ENCODE results near the gene PRPH2. TPM values are rescaled to one million over a fixed set of nuclear protein-coding genes. Genes with fewer than 3 reads are reported as not detected.
A peak's percentile ranks its signal among the peaks of the same experiment; 100 is the strongest.
"Not testable (repeated sequence)": the region's sequence is repeated elsewhere in the genome, so short reads cannot be mapped to it uniquely, and the experiment has no call there.

PRPH2 gene
- total RNA-seq, 4 donors from 2014 or later: 0.67 to 9.9 (median 1.3) TPM; not detected in 1

DNA sequence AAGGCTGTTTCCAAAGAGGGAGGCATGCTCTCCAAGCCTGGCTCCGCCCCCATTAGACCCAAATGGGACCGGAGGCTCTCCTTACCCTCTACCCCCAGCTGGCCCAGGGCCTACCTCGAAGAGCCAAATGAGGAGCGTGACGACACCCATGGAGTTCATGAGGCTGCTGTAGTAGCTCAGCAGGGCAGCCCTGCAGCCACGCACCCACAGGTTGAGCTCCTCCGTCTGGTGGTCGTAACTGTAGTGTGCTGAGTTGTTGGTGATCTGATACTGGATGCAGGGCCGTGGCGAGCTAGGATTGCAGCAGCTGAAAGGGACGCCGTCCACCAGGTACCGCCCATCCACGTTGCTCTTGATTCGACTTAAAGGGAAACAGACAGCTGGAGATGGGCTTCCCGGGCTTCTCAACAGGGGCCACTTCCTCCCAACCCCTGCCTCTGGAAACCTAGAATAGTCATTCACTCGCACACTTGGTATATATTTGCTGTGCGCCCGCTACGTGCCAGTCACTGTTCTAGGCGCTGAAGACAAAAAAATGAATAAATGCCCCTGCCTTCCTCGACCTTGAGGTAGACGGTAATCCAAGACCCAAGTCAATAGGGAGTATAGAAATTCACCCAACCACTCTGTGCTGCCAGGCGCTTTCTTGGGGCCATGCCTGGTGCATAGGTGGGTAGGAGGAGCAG lies 18.0 kb downstream of the PRPH2 start:
- H3K4me3 ChIP-seq: no peak overlapping the region
- no peaks in the 10 kb centered on the region for H3K27me3 ChIP-seq
- DNase-seq: peak in 1 of 3 donors; percentile 45
- no peaks in the 10 kb centered on the region for H3K4me1 ChIP-seq
- H3K9me3 ChIP-seq: no peaks in the 10 kb centered on the region
- H3K27ac ChIP-seq: no peak overlapping the region
- TF ChIP-seq, protein P1, sequence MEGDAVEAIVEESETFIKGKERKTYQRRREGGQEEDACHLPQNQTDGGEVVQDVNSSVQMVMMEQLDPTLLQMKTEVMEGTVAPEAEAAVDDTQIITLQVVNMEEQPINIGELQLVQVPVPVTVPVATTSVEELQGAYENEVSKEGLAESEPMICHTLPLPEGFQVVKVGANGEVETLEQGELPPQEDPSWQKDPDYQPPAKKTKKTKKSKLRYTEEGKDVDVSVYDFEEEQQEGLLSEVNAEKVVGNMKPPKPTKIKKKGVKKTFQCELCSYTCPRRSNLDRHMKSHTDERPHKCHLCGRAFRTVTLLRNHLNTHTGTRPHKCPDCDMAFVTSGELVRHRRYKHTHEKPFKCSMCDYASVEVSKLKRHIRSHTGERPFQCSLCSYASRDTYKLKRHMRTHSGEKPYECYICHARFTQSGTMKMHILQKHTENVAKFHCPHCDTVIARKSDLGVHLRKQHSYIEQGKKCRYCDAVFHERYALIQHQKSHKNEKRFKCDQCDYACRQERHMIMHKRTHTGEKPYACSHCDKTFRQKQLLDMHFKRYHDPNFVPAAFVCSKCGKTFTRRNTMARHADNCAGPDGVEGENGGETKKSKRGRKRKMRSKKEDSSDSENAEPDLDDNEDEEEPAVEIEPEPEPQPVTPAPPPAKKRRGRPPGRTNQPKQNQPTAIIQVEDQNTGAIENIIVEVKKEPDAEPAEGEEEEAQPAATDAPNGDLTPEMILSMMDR (IDR thresholded peaks at IDR 0.05): no peak
- no peak for TF ChIP-seq POLR2A (IDR thresholded peaks at IDR 0.05)
- no peaks in the 10 kb centered on the region for H3K36me3 ChIP-seq

DNA sequence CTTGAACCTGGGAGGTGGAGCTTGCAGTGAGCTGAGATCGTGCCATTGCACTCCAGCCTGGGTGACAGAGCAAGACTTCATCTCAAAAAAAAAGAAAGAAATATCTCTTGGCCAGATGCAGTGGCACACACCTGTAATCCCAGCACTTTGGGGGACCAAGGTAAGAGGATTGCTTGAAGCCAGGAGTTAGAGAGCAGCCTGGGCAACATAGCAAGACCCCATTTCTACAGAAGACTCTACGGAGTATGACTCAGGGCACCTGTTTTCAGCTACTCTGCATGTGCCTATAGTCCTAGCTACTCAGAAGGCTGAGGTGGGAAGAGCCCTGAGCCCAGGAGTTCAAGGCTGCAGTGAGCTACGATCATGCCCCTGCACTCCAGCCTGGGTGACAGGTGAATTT lies 19.6 kb downstream of the PRPH2 start:
- not testable (repeated sequence) for H3K36me3 ChIP-seq, H3K4me3 ChIP-seq, H3K4me1 ChIP-seq, H3K27ac ChIP-seq, H3K9me3 ChIP-seq, H3K27me3 ChIP-seq, DNase-seq

DNA sequence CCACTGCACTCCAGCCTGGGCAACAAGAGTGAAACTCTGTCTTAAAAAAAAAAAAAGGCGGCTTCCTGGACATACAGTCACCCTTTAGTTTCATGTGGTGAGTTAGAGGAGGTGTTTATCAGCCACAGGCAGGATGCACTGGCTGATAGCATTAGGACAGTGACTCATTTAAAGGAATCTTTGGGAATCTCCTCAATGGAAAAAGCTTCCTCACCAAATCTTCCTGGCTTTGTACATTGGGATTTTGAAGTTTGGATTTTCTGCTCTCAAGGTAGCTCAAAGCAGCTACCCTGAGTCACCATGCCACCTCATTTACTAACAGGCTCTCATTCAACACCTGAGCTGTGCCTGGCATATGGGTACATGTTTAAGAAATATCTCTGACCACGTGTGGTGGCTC lies 20.2 kb downstream of the PRPH2 start:
- no peaks in the 10 kb centered on the region for H3K4me1 ChIP-seq
- H3K9me3 ChIP-seq: no peaks in the 10 kb centered on the region
- no peak overlapping the region for H3K27ac ChIP-seq
- no peak for DNase-seq
- H3K27me3 ChIP-seq: no peaks in the 10 kb centered on the region
- H3K4me3 ChIP-seq: no peak overlapping the region
- no peaks in the 10 kb centered on the region for H3K36me3 ChIP-seq
- TF ChIP-seq, protein P1 (IDR thresholded peaks at IDR 0.05): no peak
- TF ChIP-seq POLR2A (IDR thresholded peaks at IDR 0.05): no peak

DNA sequence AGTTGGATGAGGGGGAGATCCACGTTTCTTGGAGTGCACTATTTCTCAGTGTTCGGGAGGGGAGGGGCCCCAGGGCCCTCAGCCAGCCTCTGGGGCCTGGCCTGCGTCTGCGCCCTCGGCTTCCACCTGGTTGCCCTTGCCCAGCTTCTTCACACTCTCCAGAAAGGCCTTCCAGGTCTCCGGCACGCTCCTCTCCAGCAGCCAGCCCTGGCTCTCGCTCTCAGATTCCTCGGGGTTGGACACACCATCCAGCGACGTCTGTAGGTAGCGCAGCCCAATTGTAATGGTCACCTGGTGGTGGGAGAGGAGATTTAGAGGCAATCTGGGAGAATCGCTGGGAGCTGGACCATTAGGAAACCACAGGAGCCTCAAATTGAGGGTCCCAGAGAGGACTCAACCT lies 24.2 kb downstream of the PRPH2 start:
- no peak overlapping the region for H3K4me3 ChIP-seq
- H3K36me3 ChIP-seq: peaks cover 0 to 5% (median 0%) of the 10 kb centered on the region in 3 donors
- H3K9me3 ChIP-seq: no peaks in the 10 kb centered on the region
- peak in 1 of 3 donors; percentile 35 for DNase-seq
- TF ChIP-seq POLR2A (IDR thresholded peaks at IDR 0.05): no peak
- TF ChIP-seq, protein P1 (IDR thresholded peaks at IDR 0.05): no peak
- no peaks in the 10 kb centered on the region for H3K4me1 ChIP-seq
- H3K27ac ChIP-seq: no peak overlapping the region
- no peaks in the 10 kb centered on the region for H3K27me3 ChIP-seq

DNA sequence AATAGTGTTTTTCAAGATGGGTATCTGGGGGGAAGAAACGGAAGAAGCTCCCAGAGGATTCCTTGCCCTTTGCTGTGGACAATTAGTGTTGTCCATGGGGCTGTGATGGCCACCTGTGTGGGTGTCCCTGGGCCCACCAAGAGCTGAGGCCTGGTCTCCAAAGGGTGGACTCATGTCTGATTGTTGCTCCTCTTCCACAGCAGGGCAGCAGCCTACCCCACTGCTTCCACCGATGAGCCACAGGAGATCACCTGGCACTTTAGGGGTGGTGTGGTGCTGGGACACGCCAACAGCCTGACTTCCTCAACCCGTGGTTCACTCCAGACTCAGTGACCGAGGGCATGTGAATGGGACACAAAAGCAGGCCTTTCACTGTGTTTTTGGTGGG lies 25.1 kb downstream of the PRPH2 start:
- no peaks in the 10 kb centered on the region for H3K9me3 ChIP-seq
- peak in 1 of 3 donors; percentile 31 for DNase-seq
- no peaks in the 10 kb centered on the region for H3K27me3 ChIP-seq
- no peak overlapping the region for H3K27ac ChIP-seq
- TF ChIP-seq POLR2A (IDR thresholded peaks at IDR 0.05): no peak
- TF ChIP-seq, protein P1 (IDR thresholded peaks at IDR 0.05): no peak
- peaks cover 0 to 15% (median 0%) of the 10 kb centered on the region in 3 donors for H3K36me3 ChIP-seq
- no peaks in the 10 kb centered on the region for H3K4me1 ChIP-seq
- no peak overlapping the region for H3K4me3 ChIP-seq

DNA sequence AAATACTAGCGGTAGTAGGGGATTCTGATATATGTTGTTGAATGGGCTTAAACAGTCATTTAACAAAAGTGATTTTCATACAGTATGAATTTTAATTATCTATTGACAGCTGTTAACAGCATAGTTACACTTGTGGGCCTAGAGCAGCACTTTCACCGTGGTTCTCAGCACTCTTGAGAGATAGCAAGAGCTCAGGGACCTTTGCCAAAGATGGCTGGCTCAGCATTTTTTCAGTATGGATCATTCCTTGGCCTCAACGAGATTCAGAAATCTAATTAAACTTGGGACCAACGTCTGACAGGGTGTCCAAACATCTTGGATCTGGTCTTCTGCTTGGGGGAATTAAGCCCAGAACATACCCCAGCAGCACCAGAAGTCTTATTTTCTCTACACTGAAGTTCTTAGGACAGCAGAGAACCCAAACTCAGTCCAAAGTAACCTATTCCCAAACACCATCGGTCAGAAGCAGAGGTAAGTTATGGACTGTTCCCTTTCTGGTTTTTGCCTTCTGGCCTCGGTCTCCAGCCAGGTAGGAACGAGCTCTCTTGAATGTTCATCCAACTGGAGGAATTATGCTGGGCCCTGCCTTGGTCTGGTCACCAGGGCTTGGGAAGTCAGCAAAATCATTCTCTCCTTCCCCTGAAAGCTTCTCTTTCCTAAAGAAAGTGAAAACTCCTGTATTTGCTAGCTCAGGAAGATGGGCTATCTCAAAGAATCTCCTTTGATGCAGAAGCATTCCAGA lies 25.7 kb downstream of the PRPH2 start:
- Histone ChIP-seq H3K4me3 (no peak overlapping the region), H3K27me3 (no peaks in the 10 kb centered on the region), H3K36me3 (peaks cover 0 to 19% (median 0%) of the 10 kb centered on the region in 3 donors), H3K4me1 (no peaks in the 10 kb centered on the region), H3K9me3 (no peaks in the 10 kb centered on the region), H3K27ac (no peak overlapping the region)
- DNase-seq: peak in 1 of 3 donors; percentile 47
- TF ChIP-seq POLR2A (IDR thresholded peaks at IDR 0.05): no peak
- TF ChIP-seq, protein P1 (IDR thresholded peaks at IDR 0.05): no peak

Measured in Peyer's patch (tissue), 4 donors.